SK-N-SH treated with all-trans-retinoic acid at 6 μM for 48 hours (cell line): ENCODE results near the gene EEF1AKMT3.

Experiments
- ATAC-seq: fragments of 200-7000 bp; cut with Tn5 transposase; 3 replicates; pipeline ENCODE4 v1.9.1; 2020; ENCODE audit warnings: mild to moderate bottlenecking, moderate library complexity
- ARNTL ChIP-seq: fragments of 450-650 bp; formaldehyde crosslinking; IDR thresholded peaks from 2 replicates; pipeline ENCODE4 v1.5.0; 2020; ENCODE audit warnings: low read depth, mild to moderate bottlenecking, moderate library complexity, borderline replicate concordance
- BACH2 ChIP-seq: fragments of 250-450 bp; sonication (Bioruptor Pico); IDR thresholded peaks from 2 replicates; pipeline ENCODE4 v1.9.0; 2021; ENCODE audit warnings: mild to moderate bottlenecking, borderline replicate concordance
- CREB5 ChIP-seq: fragments of 250-450 bp; sonication (Bioruptor Pico); IDR thresholded peaks from 2 replicates; pipeline ENCODE4 v1.5.1; 2020; ENCODE audit warnings: low read depth, mild to moderate bottlenecking, moderate library complexity
- CSDC2 ChIP-seq: fragments of 250-450 bp; sonication (Bioruptor Pico); IDR thresholded peaks from 2 replicates; pipeline ENCODE4 v1.5.0; 2020; ENCODE audit warnings: mild to moderate bottlenecking, moderate library complexity
- CSRNP3 ChIP-seq: fragments of 250-450 bp; sonication (Bioruptor Pico); IDR thresholded peaks from 2 replicates; pipeline ENCODE4 v1.5.1; 2021; ENCODE audit warnings: mild to moderate bottlenecking, moderate library complexity
- ESRRG ChIP-seq: fragments of 250-450 bp; sonication (Bioruptor Pico); IDR thresholded peaks from 2 replicates; pipeline ENCODE4 v1.6.1; 2021; ENCODE audit warnings: mild to moderate bottlenecking
- GLIS3 ChIP-seq: fragments of 250-450 bp; sonication (Bioruptor Pico); IDR thresholded peaks from 2 replicates; pipeline ENCODE4 v1.5.0; 2020; ENCODE audit warnings: mild to moderate bottlenecking, moderate library complexity
- ISL1 ChIP-seq: fragments of 250-450 bp; sonication (Bioruptor Pico); IDR thresholded peaks from 2 replicates; pipeline ENCODE4 v2.1.2; 2022; ENCODE audit warnings: mild to moderate bottlenecking, moderate library complexity
- OSR1 ChIP-seq: fragments of 250-450 bp; sonication (Bioruptor Pico); IDR thresholded peaks from 2 replicates; pipeline ENCODE4 v1.8.0; 2022; ENCODE audit warnings: moderate library complexity, mild to moderate bottlenecking, inconsistent platforms
- POU6F1 ChIP-seq: fragments of 250-450 bp; sonication (Bioruptor Pico); IDR thresholded peaks from 2 replicates; pipeline ENCODE4 v1.8.0; 2021; ENCODE audit warnings: low read depth, mild to moderate bottlenecking, moderate library complexity, borderline replicate concordance
- PPARA ChIP-seq: fragments of 250-450 bp; sonication (Bioruptor Pico); IDR thresholded peaks from 2 replicates; pipeline ENCODE4 v1.5.0; 2020; ENCODE audit warnings: mild to moderate bottlenecking, borderline replicate concordance
- RARB ChIP-seq: fragments of 250-450 bp; sonication (Bioruptor Pico); IDR thresholded peaks from 2 replicates; pipeline ENCODE4 v1.8.0; 2021; ENCODE audit warnings: mild to moderate bottlenecking, moderate library complexity
- SNAI2 ChIP-seq: fragments of 250-450 bp; sonication (Bioruptor Pico); IDR thresholded peaks from 2 replicates; pipeline ENCODE4 v1.5.0; 2020; ENCODE audit warnings: mild to moderate bottlenecking, moderate library complexity
- TCF4 ChIP-seq: fragments of 250-450 bp; sonication (Bioruptor Pico); IDR thresholded peaks from 2 replicates; pipeline ENCODE4 v1.8.0; 2021; ENCODE audit warnings: mild to moderate bottlenecking, moderate library complexity, borderline replicate concordance
- TOX ChIP-seq: fragments of 250-450 bp; sonication (Bioruptor Pico); IDR thresholded peaks from 2 replicates; pipeline ENCODE4 v1.8.0; 2021; ENCODE audit warnings: mild to moderate bottlenecking, moderate library complexity, borderline replicate concordance
- ZC3H10 ChIP-seq: fragments of 250-450 bp; sonication (Bioruptor Pico); IDR thresholded peaks from 2 replicates; pipeline ENCODE4 v1.5.1; 2021; ENCODE audit warnings: mild to moderate bottlenecking, moderate library complexity
- ZFP3 ChIP-seq: fragments of 250-450 bp; sonication (Bioruptor Pico); IDR thresholded peaks from 2 replicates; pipeline ENCODE4 v1.5.0; 2020; ENCODE audit warnings: mild to moderate bottlenecking, moderate library complexity
- ZFP30 ChIP-seq: fragments of 450-650 bp; formaldehyde crosslinking; IDR thresholded peaks from 2 replicates; pipeline ENCODE4 v1.5.0; 2022; ENCODE audit warnings: mild to moderate bottlenecking, moderate library complexity
- ZNF565 ChIP-seq: fragments of 450-650 bp; formaldehyde crosslinking; conservative IDR thresholded peaks from 2 replicates; pipeline ENCODE4 v1.5.0; 2020; ENCODE audit warnings: low read depth, mild to moderate bottlenecking, moderate library complexity
- ZNF70 ChIP-seq: fragments of 450-650 bp; formaldehyde crosslinking; IDR thresholded peaks from 2 replicates; pipeline ENCODE4 v1.5.0; 2020; ENCODE audit warnings: mild to moderate bottlenecking, moderate library complexity
- ZNF8 ChIP-seq: fragments of 450-650 bp; formaldehyde crosslinking; IDR thresholded peaks from 2 replicates; pipeline ENCODE4 v1.5.0; 2020; ENCODE audit warnings: mild to moderate bottlenecking, moderate library complexity
- TF ChIP-seq, protein P1 (sequence below): fragments of 250-450 bp; sonication (Bioruptor Pico); IDR thresholded peaks from 2 replicates; pipeline ENCODE4 v1.8.0; 2020; ENCODE audit warnings: mild to moderate bottlenecking, moderate library complexity, borderline replicate concordance

The EEF1AKMT3 gene

GRCh38 chr12:57752668-57753000 lies 19.8 kb upstream of the EEF1AKMT3 start:
- TF ChIP-seq ZNF8 (CRISPR knock-in tag) = no peak
- TF ChIP-seq RARB (CRISPR knock-in tag) = no peak
- no peak for TF ChIP-seq ZC3H10 (CRISPR knock-in tag)
- no peak for TF ChIP-seq SNAI2
- TF ChIP-seq CSRNP3 (CRISPR knock-in tag) = no peak
- TF ChIP-seq CSDC2 (CRISPR knock-in tag) = no peak
- no peak for TF ChIP-seq ZFP30 (CRISPR knock-in tag)
- no peak for TF ChIP-seq TCF4 (CRISPR knock-in tag)
- TF ChIP-seq ARNTL (CRISPR knock-in tag) = no peak
- no peak for TF ChIP-seq PPARA
- no peak for TF ChIP-seq ISL1
- no peak for TF ChIP-seq CREB5 (CRISPR knock-in tag)
- TF ChIP-seq ZNF565 (CRISPR knock-in tag) = no peak
- TF ChIP-seq ZFP3 (CRISPR knock-in tag) = no peak
- TF ChIP-seq, protein P1, sequence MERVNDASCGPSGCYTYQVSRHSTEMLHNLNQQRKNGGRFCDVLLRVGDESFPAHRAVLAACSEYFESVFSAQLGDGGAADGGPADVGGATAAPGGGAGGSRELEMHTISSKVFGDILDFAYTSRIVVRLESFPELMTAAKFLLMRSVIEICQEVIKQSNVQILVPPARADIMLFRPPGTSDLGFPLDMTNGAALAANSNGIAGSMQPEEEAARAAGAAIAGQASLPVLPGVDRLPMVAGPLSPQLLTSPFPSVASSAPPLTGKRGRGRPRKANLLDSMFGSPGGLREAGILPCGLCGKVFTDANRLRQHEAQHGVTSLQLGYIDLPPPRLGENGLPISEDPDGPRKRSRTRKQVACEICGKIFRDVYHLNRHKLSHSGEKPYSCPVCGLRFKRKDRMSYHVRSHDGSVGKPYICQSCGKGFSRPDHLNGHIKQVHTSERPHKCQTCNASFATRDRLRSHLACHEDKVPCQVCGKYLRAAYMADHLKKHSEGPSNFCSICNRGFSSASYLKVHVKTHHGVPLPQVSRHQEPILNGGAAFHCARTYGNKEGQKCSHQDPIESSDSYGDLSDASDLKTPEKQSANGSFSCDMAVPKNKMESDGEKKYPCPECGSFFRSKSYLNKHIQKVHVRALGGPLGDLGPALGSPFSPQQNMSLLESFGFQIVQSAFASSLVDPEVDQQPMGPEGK (CRISPR knock-in tag) = no peak
- TF ChIP-seq GLIS3 = no peak
- TF ChIP-seq ZNF70 (CRISPR knock-in tag) = no peak
- no peak for TF ChIP-seq POU6F1
- TF ChIP-seq OSR1 (CRISPR knock-in tag) = no peak
- TF ChIP-seq ESRRG (CRISPR knock-in tag) = no peak

GRCh38 chr12:57753756-57754337 lies 18.6 kb upstream of the EEF1AKMT3 start:
- no peak for ATAC-seq
- no peak for TF ChIP-seq GLIS3
- no peak for TF ChIP-seq ZFP3 (CRISPR knock-in tag)
- TF ChIP-seq SNAI2 = no peak
- TF ChIP-seq CREB5 (CRISPR knock-in tag) = no peak
- no peak for TF ChIP-seq ESRRG (CRISPR knock-in tag)

More at GRCh38 chr12:57752668-57753000, 19.8 kb upstream of the EEF1AKMT3 start:
- ATAC-seq = no peak

- peak; percentile 16 for ATAC-seq
- TF ChIP-seq SNAI2 (0 out of 2 replicates have a peak, but pooled peaks have one; percentile 15), PPARA (no peak)
- TF ChIP-seq, all 23 proteins: peak for 1
Observed at GRCh38 chr12:57754411-57755193, 17.8 kb upstream of the EEF1AKMT3 start, which contains the start of gene MARCHF9. Gene MARCHF9 (plus strand): TSS chr12:57755103. CDS start chr12:57755529, 426 bp downstream.

DNA sequence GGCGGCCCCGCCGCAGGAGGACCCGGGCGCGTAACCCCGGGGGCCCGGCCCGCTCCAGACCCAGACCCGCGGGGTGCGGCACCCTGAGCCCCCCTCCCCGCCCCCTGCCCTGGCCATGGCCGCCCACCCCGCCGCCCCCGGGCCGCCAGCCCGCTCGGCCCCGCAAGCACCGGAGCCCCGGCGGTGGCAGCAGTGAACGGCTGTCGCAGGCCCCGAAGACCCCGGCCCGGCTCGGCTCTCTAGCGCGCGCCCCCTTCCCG lies 17.3 kb upstream of the EEF1AKMT3 start:
- no peak for ATAC-seq
- no peak for TF ChIP-seq SNAI2
- TF ChIP-seq ZNF565 (CRISPR knock-in tag) = no peak
- TF ChIP-seq, protein P1 (CRISPR knock-in tag) = no peak
- TF ChIP-seq ZFP30 (CRISPR knock-in tag) = no peak
- TF ChIP-seq CREB5 (CRISPR knock-in tag) = no peak
- no peak for TF ChIP-seq POU6F1
- TF ChIP-seq ISL1 = no peak
- no peak for TF ChIP-seq ARNTL (CRISPR knock-in tag)
- no peak for TF ChIP-seq ZC3H10 (CRISPR knock-in tag)
- TF ChIP-seq ZNF8 (CRISPR knock-in tag) = no peak
- no peak for TF ChIP-seq GLIS3
- TF ChIP-seq ZNF70 (CRISPR knock-in tag) = no peak
- no peak for TF ChIP-seq BACH2
- no peak for TF ChIP-seq TOX (CRISPR knock-in tag)
- TF ChIP-seq TCF4 (CRISPR knock-in tag) = no peak
